Measurements from ENCODE around the gene SERPINB5.

The SERPINB5 gene

DNA sequence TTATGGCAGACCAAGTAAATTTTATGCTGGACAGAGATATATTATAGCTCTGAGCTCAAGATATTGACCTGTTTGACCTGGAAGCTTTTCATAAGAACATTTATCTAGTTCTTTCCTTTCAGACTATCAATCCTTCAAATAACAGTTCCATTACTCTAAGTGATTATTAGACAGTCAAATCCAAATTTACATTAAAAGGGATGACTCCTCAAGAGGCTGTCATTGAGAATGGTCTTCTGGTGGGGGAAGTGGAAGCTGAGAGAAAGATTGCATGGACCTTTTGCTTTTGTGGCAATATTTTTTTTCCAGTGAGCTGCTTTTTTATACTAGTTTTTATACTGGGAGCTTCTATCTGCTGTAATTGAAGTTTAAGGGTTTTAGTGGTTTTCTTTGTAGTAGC is 50.5 kb downstream of the SERPINB5 start:
- DNase-seq (ENCODE audit: low read depth in 2 of 2), result no peak

- DNase-seq (ENCODE audit: low read depth in 2 of 2), result no peak
These were observed 52.2 kb downstream of the SERPINB5 start for GRCh38 chr18:63528863-63529492.

DNA sequence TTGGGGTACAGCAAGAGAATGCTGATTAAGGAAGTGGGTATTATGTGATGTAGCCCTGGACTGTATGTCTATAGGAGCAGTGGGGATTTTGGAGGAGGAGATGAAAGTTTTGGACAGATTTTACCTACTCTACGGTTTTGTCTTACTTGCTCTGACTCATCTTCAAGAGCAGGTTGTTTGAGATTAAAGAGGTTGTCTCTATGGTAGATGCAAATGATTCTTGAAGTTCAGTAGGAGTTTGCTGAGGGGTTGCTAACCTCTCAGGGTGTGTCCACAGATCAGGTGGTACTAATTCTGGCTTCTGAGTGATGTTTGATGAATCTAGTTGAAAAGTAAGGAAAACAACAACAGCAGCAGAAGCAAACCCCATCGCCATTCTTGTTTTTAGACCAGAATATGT is 55.7 kb downstream of the SERPINB5 start:
- no peak for DNase-seq (ENCODE audit: low read depth in 2 of 2)

- DNase-seq (ENCODE audit: low read depth in 2 of 2), result no peak
These were observed 57.9 kb downstream of the SERPINB5 start for GRCh38 chr18:63534615-63535014.

GRCh38 chr18:63539904-63540510 is 63.2 kb downstream of the SERPINB5 start:
- DNase-seq (ENCODE audit: low read depth in 2 of 2), result no peak

DNA sequence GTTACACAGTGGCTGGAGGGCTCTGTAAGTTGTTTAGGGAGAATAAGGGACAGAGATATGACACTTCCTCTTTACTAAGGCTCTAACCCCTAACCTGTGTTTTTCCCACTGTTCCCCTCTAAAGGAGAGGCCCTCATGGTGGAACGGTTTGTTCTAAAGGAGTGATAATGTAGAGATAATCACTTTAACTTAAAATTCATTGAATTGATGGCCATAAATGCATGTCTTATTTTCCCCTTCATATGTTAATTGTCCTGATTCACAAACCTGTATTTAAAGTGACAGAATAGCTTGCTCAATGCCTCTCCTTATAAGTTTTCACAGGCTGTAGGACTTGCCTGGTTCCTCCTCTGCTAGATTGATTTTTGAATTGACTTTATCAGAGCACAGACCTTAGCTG is 65.3 kb downstream of the SERPINB5 start, which contains the start of gene SERPINB12:
TSS of gene SERPINB12 (plus strand) at position 301 of the 400 bp plus-strand sequence. CDS start 13,791 bp downstream, outside the sequence.
- DNase-seq (ENCODE audit: low read depth in 2 of 2), result no peak

GRCh38 chr18:63544017-63544416 is 67.3 kb downstream of the SERPINB5 start:
- DNase-seq (ENCODE audit: low read depth in 2 of 2), result no peak

DNA sequence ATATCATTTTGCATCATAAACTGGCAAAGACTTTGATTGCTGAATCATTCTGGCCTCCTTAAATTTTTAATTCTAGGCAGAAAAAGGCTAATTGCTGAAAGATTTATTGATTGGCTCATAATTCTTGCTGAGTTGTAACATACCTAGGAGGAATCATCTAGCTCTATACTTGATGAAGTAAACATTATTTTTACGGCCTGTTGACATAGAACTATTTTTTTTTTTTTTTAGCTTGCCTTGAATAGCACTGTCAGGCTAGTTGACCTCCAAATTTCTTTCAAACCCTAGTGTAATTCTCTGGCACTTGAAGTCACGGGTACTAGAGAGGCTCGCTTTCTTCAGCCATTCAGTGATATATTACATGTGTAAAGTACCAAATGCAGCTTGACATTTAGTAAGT is 68.2 kb downstream of the SERPINB5 start:
- no peak for DNase-seq (ENCODE audit: low read depth in 2 of 2)

DNA sequence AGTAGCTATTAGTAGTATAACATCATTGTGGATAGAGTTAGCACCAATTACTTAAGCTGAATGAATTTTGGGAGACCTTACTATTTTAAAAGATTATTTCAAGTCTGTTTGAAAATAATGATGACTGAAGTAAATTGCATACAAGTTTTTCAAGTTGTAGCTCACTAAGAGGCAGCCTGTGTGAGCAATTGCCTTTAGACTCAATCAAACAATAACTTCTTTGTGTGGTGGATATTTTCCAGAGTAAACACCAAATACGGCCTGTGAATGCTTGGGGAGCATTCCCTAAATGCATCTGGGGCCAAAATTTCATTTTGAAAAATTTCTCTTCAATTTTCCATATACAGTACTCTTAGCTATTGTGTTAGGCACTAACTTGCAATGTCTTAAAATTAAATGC is 73.3 kb downstream of the SERPINB5 start:
- no peak for DNase-seq (ENCODE audit: low read depth in 2 of 2)

- no peak for DNase-seq (ENCODE audit: low read depth in 2 of 2)
These were observed 75.0 kb downstream of the SERPINB5 start for GRCh38 chr18:63551769-63552168.

- DNase-seq (ENCODE audit: low read depth in 2 of 2), result no peak
These were observed 75.8 kb downstream of the SERPINB5 start for GRCh38 chr18:63552581-63552980.

DNA sequence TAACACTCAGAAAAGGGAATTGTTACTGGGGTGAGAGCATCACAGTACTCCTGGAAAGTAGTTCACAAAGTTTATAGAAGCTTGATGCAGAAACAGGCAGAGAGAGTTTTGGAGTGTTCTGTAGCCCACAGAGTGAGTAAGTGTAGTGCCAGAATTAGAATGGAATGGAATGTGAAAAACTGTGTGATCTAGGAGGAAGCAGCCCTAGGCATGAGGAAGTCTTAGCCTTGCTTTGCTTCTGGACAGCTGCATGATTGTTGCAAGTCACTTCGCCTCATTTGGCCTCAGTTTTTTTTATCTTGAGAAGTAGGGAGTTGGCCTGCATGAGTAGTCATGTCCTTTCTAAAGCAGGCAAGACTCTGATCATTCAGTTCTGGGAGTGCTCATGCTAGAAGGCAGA is 76.3 kb downstream of the SERPINB5 start:
- no peak for DNase-seq (ENCODE audit: low read depth in 2 of 2)

Data from stimulated activated CD4-positive, alpha-beta T cell treated with anti-CD3 and anti-CD28 coated beads, Interleukin-1b, Interleukin-23, amount 100 ng/mL, for 1 hour (primary cell).